DND-41 (cell line): ENCODE results near the gene PGBD5.

Experiments
- EZH2 ChIP-seq: IDR thresholded peaks from 3 replicates; pipeline ENCODE4 v1.6.1; 2012; ENCODE audit warnings: borderline replicate concordance, low read depth, mild to moderate bottlenecking, moderate library complexity, low read length, inconsistent platforms; ENCODE audit not compliant: severe bottlenecking
- TF ChIP-seq, protein P1 (sequence below): IDR thresholded peaks from 2 replicates; pipeline ENCODE4 v1.5.1; 2012; ENCODE audit warnings: borderline replicate concordance, low read length, moderate library complexity, mild to moderate bottlenecking; ENCODE audit not compliant: poor library complexity, severe bottlenecking; ENCODE audit errors: extremely low read depth

DNA sequence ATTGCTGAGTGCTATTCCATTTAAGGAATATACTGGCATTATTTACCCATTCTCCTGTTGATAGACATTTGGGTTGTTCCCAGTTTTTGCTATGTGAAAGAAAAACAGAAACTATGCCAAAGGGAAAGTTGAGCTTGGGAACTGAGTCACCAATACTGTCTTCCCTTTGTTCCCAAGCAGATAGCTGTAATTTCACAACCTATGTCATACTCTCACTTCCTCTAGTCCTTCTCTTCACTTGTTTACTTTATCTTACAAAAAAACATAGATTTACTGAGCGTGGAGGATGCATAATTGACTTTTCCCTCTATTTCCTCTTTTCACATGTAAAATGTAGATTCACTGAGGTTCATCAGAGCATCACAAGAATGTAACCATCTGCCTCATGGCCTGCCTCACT, 32.4 kb upstream of the PGBD5 start:
- TF ChIP-seq, protein P1, sequence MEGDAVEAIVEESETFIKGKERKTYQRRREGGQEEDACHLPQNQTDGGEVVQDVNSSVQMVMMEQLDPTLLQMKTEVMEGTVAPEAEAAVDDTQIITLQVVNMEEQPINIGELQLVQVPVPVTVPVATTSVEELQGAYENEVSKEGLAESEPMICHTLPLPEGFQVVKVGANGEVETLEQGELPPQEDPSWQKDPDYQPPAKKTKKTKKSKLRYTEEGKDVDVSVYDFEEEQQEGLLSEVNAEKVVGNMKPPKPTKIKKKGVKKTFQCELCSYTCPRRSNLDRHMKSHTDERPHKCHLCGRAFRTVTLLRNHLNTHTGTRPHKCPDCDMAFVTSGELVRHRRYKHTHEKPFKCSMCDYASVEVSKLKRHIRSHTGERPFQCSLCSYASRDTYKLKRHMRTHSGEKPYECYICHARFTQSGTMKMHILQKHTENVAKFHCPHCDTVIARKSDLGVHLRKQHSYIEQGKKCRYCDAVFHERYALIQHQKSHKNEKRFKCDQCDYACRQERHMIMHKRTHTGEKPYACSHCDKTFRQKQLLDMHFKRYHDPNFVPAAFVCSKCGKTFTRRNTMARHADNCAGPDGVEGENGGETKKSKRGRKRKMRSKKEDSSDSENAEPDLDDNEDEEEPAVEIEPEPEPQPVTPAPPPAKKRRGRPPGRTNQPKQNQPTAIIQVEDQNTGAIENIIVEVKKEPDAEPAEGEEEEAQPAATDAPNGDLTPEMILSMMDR: no peak
- TF ChIP-seq EZH2: no peak
